HG03521 (cell line): ENCODE measurements around the gene MBNL1.
A peak's percentile ranks its signal among the peaks of the same experiment; 100 is the strongest.

ENCODE experiments used
- ATAC-seq: cut with Tn5 transposase; IDR thresholded peaks from one replicate; pipeline ENCODE4 v1.9.1; 2021; ENCODE audit warnings: mild to moderate bottlenecking, moderate library complexity; ENCODE audit not compliant: unreplicated experiment

MBNL1 gene

DNA sequence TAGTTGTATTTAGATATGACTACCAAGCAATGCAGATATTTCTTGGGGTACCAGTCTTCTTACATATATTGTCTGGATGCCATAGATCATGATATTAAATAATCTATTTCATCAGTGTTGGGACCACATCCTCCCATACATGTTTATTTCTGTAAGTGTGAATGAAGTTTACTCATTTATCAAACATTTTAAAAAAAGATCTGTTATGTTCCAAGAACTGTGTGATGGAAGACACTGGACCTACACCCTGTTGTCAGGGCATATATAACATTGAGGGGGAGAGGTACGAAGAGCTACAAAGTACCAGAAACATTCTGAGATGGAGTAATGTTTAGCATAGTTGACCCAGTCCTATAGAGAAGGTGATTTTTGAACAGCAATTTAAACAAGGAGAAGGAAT is 26.6 kb downstream of the MBNL1 start:
- no peak for ATAC-seq

DNA sequence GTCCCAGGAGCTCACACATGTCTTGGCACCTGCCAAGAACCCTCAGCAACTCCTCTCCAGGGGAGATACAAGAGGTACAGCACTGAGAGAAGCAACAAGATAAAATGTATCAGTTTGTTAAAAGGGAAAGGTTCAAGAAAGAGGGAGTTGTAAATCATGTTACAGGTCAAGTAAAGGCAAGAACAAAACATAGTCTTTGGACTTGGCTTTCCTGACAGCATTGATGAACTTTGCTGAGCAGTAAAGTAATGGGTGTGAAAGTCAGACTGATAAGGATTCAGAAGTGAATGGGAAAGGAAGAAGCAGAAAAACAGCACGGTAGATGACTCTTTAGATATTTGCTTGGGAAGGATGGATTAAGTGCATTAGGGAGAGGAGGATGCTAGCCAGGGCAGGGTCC is 27.1 kb downstream of the MBNL1 start:
- no peak for ATAC-seq

DNA sequence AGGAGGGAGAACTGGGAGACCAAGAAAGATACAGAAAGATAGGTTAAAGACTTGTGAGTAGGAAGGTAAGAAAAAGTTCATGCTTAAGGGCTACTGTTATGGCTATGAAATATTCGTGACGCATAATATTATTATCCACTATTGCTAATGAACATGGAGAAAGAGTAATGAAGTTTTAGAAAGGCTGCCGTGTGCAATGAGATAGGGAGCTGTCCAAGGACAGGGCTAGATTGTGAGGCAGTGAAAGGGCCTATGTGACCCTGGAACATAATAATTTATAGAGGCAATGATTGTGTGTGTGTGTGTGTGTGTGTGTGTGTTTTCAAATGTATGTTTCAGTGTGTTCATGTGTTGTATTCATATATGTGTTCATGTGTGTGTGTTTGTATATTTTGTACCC is 27.7 kb downstream of the MBNL1 start:
- no peak for ATAC-seq

DNA sequence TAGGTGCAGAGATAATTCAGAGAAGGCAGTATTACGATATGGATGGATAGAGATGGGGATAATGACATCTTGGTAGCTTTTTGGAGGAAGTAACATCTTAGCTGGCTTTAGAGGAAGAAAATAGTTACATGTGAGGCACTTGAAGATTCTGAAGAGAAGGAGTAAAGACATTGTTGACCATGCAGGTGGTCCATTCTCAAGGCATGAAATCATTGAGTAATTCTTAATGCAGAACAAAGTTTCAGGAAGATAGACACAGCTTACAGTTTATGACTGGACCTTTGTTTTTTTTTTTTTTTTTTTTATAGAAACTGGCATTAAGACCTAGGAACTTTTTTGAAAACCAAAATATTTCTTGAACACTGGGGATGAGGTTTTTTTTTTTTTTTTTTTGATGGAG is 28.2 kb downstream of the MBNL1 start:
- no peak for ATAC-seq

DNA sequence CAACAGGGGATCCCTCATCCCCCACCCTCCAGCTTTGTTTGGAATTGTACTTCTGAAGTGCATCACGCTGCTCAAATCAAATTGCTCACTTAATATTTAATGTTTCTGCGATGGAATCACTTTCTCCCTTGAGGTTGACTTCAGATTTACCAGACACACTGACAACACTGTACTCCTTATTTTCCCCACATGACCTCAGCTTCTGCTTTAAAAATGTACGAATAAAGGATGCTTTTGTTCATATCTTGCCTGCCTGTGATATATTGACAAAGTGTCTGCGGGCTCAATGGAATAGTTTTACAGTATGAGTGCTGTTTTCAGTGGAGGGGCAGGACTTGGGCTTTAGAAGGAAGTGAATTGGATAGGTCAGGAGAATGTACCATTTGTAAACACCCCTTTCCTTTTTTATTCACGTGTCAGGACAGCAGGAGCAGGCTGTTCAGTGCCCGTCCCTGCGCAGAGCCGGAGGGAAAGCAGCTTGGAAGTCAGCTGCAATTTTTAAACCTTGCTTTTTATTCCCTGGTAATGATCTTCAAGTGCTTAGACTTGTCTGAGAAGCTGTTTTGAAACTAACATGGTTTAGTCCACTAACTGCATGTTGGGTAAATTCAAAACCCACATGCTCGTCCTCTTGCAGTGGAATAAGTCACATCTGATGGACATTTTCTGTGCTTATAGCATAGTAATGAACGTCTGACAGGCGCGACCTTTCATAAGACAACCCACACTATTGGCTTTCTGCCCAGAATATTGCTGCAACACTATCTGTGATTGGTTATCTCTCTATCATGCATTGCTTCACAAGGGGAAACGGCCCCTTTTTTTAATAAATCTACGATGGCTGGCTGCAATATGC is 29.9 kb downstream of the MBNL1 start:
- ATAC-seq: peak; percentile 70

DNA sequence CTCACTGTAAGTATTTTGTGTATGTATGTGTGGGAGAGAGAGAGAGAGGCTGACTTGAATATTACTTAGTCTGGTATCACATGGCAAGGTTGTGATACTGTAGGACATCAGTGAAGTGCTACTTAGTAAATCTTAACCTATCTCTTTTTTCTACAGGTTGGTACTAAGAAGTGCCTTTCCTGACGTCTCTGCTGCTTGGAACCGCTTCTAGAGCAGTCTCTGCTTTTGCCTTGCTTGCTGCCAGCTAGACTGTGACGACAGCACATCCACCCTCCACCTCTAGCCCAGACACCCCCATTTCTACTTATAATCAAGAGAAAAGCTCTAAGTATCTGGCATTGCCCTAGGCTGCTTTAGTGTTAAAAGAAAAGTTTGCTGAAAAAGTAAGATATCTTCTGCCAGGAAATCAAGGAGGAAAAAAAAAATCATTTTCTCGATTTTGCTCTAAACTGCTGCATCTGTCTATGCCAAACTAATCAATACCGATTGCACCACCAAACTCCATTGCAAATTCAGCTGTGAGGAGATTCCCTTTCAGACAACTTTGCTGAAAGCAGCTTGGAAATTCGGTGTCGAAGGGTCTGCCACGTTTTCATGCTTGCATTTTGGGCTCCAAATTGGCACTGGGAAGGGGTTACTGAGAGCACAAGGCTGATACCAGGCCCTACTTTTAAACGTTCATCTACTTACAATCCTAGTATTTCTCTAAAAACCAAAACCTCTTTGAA is 30.7 kb downstream of the MBNL1 start:
- no peak for ATAC-seq

DNA sequence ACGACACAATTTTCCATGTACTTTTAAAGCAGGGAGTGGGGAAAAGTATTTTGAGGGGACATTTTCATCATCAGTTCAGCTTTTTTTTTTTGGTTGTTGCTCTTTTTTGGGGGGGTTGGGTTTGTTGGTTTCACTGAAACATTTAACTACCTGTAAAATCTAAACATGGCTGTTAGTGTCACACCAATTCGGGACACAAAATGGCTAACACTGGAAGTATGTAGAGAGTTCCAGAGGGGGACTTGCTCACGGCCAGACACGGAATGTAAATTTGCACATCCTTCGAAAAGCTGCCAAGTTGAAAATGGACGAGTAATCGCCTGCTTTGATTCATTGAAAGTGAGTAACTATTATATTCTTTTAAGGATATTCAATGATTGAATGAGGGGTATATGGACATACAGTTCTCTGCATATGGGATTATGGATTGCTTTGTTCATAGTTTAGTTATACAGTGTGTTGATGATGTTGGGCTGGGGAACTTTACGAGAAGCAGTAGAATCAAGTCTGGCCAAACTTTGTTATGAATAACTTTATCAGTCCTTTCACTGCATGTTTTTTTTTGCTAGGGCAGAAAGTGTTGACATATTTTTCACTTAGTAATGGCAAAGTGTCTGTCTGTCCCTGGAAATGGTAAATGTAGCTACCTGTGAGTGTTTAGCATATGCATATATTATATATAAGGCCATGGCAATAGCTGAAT is 31.5 kb downstream of the MBNL1 start:
- no peak for ATAC-seq

DNA sequence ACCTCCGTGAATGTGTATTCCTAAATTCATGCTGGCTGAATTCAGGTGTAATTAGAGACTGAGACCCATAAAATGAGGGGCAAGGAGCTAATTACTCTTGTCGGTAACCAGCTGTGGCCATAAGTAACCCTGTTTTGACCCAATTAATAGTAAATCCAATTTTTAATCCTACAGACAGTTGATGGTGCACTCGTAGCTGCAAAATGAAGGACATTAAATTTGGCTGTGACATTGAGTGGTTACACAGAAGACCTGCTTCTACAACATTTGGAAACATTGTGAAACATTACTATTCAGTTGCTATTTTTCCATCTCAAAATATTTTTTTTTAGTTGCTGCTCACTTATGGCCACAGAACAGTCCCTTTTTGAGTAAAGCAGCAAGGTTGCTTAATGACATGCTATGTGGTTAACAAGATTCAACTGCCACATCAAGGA is 33.0 kb downstream of the MBNL1 start:
- no peak for ATAC-seq

DNA sequence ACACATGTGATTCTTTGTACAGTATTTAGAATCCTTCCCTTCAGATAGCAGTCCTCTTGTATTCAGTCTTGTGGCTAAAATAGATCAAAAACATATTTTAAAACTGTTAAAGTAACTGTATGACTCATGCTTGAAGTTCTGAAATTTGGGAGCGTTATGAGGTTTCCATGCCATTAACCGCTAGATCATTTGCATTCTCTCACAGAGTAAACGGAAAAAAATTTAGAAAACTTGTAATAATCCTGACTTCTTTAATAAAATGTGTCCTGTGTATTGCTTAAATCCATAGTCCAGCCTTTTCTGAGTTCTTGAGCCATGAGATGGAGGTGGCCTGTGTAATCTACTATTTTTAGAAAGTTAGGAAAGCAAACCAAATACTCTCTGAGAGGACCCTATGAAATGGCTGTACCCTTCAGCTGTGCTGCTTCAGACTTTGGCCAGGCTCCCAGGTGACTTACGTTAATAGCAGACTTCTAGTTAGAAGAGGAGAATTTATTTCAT is 33.8 kb downstream of the MBNL1 start:
- ATAC-seq: peak; percentile 52

DNA sequence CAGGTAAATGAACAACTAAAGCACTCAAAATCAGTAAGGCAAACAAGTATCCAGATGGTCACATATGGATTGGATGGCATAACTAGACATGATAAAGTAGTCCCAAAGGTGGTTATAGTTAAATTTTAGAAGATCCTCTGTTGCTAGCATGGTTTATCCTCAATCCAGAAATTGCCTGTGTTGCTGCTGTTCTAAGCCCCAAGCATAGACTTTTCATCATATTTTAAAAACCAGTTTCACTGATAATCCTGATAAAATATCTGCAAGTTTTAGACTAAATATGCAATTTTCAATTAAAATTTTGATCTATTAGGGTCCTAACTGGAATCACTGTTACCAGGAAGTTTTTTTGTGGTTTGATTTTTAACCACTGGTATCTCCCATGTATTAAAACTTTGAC is 35.4 kb downstream of the MBNL1 start:
- ATAC-seq: no peak

DNA sequence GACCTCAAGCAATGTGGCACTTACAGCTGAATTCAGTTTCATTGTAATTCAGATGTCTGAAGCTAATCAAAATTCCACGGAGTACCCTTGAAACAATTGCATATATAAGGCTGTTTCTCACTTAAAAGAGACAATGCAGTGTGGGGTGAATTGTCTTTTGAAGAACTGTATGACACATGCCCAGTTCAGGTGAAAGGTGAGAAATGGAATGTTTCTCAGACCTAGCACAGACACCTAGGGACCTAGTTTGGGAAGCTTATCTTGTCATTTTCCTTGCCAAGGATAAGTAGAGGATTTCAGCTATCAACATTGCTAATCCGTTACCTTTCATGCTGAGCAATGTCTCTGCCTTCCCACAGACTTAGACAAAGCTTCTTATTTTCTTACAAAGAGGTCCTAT is 36.3 kb downstream of the MBNL1 start:
- no peak for ATAC-seq

DNA sequence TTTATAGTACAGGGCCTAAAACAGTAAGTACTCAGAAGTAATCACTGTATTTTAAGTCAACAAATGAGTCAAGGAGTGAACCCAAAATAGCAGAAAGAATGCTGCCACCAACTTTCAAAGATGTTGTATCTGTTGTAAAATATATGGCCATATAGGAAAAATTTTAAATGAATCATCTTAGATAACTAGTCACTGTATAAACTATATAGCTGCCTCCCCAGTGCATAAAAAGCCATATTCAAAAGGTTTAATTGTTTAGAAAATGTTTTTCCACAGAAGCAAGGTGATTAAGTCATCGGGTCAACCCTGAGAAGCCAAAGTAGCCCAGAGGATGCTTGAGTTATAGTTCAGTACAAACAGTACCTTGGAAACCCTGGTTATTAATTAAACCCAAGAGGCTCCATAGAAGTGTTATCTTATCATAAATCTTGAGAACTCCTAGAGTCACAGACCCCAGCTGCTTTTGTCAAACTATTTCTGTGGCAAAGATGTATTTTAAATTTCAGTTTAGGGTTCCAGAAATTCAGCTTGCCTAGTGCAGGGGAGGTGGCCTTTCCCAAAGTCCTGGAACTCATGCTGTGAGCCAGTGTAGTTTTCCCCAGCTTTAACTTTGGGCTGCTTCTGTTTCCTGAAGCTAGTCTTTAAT is 39.2 kb downstream of the MBNL1 start:
- no peak for ATAC-seq

DNA sequence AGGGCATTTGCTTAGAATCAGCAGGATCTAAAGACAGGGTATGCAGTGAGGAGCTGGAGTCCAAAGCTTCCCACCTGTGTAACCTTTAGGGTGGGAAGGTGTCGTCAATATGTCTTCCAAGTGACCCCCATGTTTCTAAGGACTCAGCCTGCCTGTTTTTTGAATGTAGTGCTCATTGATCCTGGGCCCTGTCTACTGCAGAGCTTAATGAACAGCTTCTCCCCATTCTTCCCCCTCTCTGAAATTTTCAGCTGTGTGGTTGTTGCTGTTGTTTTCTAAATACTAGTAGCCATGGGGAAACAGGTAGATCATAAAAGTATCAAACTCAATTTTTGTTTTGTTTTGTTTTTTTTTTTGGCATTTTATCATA is 39.7 kb downstream of the MBNL1 start:
- ATAC-seq: no peak

DNA sequence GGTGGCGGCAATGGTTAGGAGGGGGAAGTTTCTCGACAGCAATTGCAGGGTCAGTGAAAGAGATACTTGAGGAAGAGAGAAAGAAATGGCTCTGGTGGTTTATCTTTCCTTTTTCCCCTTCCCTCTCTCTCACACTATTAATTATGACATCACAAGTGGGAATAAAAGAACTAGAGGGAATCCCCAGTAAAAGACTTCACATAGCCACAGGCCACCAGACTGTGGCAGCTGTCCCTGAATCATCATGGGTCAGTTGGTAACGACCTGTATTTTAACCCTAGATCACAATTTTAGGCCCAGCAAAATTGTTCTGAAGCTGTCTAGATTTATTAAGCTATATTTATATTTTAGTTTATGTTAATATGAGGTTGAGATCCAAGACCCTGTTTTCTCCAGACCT is 40.3 kb downstream of the MBNL1 start:
- ATAC-seq: no peak

DNA sequence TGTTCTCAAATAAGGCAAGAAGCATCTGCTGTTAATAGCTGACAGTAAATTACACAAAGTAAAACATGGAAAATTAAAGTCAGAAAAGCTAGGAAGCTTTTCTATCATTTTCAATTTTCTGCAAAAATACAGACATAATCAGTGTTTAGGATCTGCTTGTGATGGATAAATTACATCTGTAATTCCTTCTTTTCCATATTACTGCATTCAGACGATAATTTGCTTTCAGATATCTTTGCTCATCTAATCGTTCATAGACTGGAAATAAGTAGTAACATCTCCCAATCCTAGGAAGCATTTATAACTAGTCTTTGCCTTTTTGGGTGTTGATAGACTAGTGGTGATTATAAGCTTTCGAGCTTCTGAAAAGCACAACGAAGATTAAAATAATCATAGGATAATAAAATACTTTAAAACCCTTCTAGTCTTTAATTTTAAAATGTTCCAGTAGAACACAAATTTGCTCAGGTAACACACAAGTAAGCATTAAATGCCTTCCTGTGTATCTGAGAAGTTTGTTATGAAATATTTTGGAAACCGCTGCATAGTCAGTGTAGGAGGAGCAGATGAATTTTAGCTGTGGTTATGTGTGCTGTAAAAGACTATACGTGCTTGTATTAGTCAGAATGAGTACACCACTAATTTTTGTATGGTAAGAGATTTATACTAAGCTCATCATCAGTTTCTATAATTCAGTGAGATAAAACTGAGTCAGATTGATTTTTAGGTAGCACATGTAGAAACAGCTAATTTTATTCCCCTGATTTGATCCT is 41.0 kb downstream of the MBNL1 start:
- no peak for ATAC-seq

DNA sequence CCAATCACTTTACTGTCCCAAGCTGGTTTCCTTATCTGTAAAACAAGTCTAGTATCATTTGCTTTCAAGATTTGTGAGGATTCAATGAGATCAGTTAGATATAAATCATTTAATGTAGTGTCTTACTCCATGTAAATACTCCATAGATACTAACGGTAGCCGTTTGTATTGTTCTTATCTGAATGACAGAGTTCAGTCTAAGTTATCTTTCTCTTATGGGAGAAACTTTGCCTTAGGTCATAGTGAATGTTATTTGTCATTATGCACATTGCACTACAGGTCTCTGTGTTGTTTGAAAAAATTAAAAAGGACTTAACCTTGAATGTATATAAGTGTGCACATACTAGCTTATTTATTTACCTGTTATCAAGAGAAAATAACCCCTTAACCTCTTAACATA is 44.7 kb downstream of the MBNL1 start:
- no peak for ATAC-seq

DNA sequence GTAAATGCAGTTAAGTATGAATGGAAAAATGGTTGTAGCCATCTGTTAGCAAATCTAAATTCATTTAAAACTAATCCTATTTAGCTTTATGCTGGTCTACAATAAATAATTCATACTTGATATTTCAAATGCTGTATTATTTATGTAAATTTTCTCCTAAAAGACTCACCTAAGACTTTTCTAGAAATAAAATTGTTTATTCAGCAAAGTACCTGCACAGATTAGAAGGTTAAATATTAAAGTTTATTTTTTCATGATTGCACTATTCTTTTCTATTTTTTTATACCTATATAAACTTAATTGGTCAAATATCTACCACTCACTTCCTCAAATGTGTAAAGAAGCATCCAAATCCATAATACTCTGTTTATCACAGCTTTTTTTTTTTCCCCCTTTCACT is 45.2 kb downstream of the MBNL1 start:
- ATAC-seq: no peak

DNA sequence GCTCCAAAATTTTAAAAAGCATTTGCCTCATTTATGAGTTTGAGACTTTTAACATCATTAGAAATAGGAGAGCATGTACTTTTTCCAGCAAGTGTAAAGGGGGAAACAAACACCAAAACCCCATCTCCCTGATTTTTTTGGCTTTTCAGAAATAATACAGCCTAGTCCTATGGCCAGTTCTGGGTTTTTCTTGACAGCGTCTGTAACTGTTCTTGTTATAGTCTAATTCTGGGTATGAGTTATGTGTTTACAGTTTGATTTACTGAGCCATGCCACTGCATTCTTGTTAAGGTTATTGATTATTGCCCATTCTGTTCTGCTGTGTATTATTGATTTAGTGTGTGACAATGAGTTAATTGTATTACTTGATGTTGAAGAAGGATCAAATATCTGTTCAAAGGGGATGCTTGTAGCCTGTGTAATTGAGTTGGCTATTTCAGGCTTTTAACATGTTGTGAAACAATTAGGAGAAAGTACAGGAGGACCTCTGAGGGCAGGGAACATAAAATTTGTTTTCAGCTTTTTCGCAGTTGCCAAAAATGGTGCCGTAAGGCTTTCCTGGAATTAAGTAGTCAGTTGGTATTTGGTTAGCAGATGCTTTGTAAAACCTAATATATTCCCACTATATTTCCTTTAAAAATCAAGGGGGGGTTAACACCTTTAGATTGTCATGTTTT is 46.1 kb downstream of the MBNL1 start:
- ATAC-seq: no peak

DNA sequence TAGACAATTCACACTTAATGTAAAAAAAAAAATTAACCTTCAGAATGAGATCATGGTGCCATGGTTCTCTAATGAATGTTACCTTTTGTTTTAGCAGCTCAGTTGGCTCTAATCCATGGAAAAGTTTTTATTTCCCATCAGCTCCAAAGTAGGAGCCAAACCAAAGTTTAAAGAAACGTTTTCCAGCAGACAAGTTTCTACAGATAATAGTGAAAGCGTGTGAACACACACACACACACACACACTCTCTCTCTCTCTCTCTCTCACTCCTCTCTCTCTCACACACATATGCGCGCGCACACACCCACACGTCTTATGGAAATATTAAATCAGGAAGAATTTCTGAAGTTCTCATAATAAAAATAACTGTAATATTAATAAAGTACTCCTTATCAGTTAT is 46.9 kb downstream of the MBNL1 start:
- no peak for ATAC-seq

DNA sequence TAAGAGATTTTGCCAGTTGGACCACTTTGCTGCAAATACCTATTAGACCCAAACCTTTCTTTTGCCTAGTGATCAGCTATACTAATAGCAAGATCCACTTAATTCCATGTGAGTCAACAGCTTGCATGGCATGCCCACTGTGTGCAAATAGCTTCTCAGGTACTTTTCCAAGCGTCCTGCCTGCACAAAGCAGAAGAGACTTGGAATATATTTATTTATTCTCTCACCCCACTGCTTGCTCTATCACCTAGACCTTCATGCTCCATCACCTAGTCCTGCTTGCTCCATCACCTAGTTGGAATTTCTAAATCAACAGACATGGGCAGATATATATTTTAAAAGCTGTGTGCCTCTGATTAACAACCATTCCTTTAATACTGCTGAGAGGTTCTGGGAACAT is 47.6 kb downstream of the MBNL1 start:
- no peak for ATAC-seq
